HepG2 (cell line): ENCODE data around the gene ACSS3. TPM values are rescaled to one million over a fixed set of nuclear protein-coding genes. Genes with fewer than 3 reads are reported as not detected.

Experiments
- ARHGAP35 ChIP-seq: sonication (generic); formaldehyde crosslinking; IDR thresholded peaks from 2 replicates; pipeline ENCODE4 v1.9.0; 2022; ENCODE audit warnings: mild to moderate bottlenecking, inconsistent platforms, moderate library complexity, missing genetic modification reagents, borderline replicate concordance
- CAMTA2 ChIP-seq: sonication (generic); formaldehyde crosslinking; IDR thresholded peaks from 2 replicates; pipeline ENCODE4 v1.4.0; 2020; ENCODE audit warnings: mild to moderate bottlenecking, missing genetic modification reagents, borderline replicate concordance
- ELF1 ChIP-seq: sonication (generic); formaldehyde crosslinking; IDR thresholded peaks from 2 replicates; pipeline ENCODE4 v1.4.0; 2020; ENCODE audit warnings: missing genetic modification reagents
- ELF4 ChIP-seq: sonication (generic); formaldehyde crosslinking; IDR thresholded peaks from 2 replicates; pipeline ENCODE4 v1.5.0; 2020; ENCODE audit warnings: missing genetic modification reagents, mild to moderate bottlenecking, moderate library complexity, borderline replicate concordance
- KLF15 ChIP-seq: sonication (generic); formaldehyde crosslinking; IDR thresholded peaks from 2 replicates; pipeline ENCODE4 v1.8.1; 2023; ENCODE audit warnings: borderline replicate concordance, mild to moderate bottlenecking, inconsistent platforms, missing genetic modification reagents, mixed read lengths
- MEIS2 ChIP-seq: sonication (generic); formaldehyde crosslinking; IDR thresholded peaks from 2 replicates; pipeline ENCODE4 v1.9.0; 2021; ENCODE audit warnings: mild to moderate bottlenecking, missing genetic modification reagents
- NPAS2 ChIP-seq: sonication (generic); formaldehyde crosslinking; IDR thresholded peaks from 2 replicates; pipeline ENCODE4 v1.8.0; 2022; ENCODE audit warnings: mild to moderate bottlenecking, missing genetic modification reagents, borderline replicate concordance
- REPIN1 ChIP-seq: sonication (generic); formaldehyde crosslinking; IDR thresholded peaks from 2 replicates; pipeline ENCODE4 v1.8.0; 2022; ENCODE audit warnings: missing genetic modification reagents, low read depth, mild to moderate bottlenecking, borderline replicate concordance
- SKI ChIP-seq: fragments of 450-650 bp; IDR thresholded peaks from one replicate; pipeline ENCODE4 v1.6.1; 2018; ENCODE audit warnings: mild to moderate bottlenecking; ENCODE audit not compliant: partially characterized antibody
- SSRP1 ChIP-seq: IDR thresholded peaks from 2 replicates; pipeline ENCODE4 v1.6.1; 2016; ENCODE audit warnings: control low read depth
- ZMYM4 ChIP-seq: sonication (generic); formaldehyde crosslinking; IDR thresholded peaks from 2 replicates; pipeline ENCODE4 v1.8.1; 2023; ENCODE audit warnings: mild to moderate bottlenecking, missing genetic modification reagents
- ZNF670 ChIP-seq: sonication (generic); formaldehyde crosslinking; IDR thresholded peaks from 2 replicates; pipeline ENCODE4 v1.8.0; 2022; ENCODE audit warnings: mild to moderate bottlenecking, missing genetic modification reagents, borderline replicate concordance
- polyA plus RNA-seq, 8 experiments: library from polyadenylated mRNA; depleted of rRNA in 3 of 8; stranded (reverse) in 7 of 8; unstranded in 1 of 8; fragments of >200 nt; fragmentation: Illumina TruSeq in 4 of 8; extraction: Trizol in 4 of 8; gene quantifications; 2 replicates each; pipeline versions ENCODE4 v1.2.1 to v1.2.3, GENCODE V29; 2011 to 2016; ENCODE audit warnings: low read depth in 4 of 8, missing spikeins in 1 of 8, mixed read lengths in 1 of 8; ENCODE audit not compliant: insufficient read depth in 1 of 8
- total RNA-seq, 5 experiments: library from RNA; depleted of rRNA; stranded (reverse); fragments of >200 nt; fragmentation: Illumina TruSeq; extraction: Trizol; gene quantifications; 2 replicates each; pipeline ENCODE4 v1.2.3, GENCODE V29; 2016; ENCODE audit warnings: low read depth in 1 of 5
- TF ChIP-seq, protein P1 (sequence below): sonication (generic); formaldehyde crosslinking; IDR thresholded peaks from 2 replicates; pipeline ENCODE4 v1.4.0; 2020; ENCODE audit warnings: mild to moderate bottlenecking, missing genetic modification reagents, borderline replicate concordance
- TF ChIP-seq, protein P2 (sequence below): sonication (generic); formaldehyde crosslinking; IDR thresholded peaks from 2 replicates; pipeline ENCODE4 v1.4.0; 2020; ENCODE audit warnings: missing genetic modification reagents, borderline replicate concordance
- TF ChIP-seq, protein P3 (sequence below): IDR thresholded peaks from 2 replicates; pipeline ENCODE4 v1.6.1; 2016; ENCODE audit warnings: low read depth, control low read depth
- TF ChIP-seq, protein P4 (sequence below): sonication (generic); formaldehyde crosslinking; IDR thresholded peaks from 2 replicates; pipeline ENCODE4 v1.4.0; 2020; ENCODE audit warnings: missing genetic modification reagents

Gene ACSS3
- total and polyA plus RNA-seq, 2 of the 13 experiments (the other 11 are each of a cell fraction or from before 2014, with no cell fraction given): 79.5 to 86.3 TPM

DNA sequence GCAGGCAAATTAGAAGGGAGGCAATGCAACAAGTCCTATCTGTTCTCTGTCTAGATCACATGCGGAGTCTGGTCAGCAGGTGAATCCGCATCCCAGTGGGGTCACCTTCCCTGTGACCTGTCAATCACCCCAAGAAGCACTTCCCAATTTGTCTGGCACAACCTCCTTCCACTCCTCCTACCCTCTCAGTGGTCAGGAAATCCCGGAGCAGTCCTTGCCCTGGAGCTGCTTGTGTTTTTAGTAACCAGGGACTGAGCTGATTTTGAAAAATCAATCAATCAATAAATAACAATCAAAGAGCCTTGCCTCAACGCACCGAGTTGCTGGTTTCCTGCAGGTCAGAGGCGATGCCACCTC, 572 bp upstream of the ACSS3 start (continued):
- TF ChIP-seq, protein P1, sequence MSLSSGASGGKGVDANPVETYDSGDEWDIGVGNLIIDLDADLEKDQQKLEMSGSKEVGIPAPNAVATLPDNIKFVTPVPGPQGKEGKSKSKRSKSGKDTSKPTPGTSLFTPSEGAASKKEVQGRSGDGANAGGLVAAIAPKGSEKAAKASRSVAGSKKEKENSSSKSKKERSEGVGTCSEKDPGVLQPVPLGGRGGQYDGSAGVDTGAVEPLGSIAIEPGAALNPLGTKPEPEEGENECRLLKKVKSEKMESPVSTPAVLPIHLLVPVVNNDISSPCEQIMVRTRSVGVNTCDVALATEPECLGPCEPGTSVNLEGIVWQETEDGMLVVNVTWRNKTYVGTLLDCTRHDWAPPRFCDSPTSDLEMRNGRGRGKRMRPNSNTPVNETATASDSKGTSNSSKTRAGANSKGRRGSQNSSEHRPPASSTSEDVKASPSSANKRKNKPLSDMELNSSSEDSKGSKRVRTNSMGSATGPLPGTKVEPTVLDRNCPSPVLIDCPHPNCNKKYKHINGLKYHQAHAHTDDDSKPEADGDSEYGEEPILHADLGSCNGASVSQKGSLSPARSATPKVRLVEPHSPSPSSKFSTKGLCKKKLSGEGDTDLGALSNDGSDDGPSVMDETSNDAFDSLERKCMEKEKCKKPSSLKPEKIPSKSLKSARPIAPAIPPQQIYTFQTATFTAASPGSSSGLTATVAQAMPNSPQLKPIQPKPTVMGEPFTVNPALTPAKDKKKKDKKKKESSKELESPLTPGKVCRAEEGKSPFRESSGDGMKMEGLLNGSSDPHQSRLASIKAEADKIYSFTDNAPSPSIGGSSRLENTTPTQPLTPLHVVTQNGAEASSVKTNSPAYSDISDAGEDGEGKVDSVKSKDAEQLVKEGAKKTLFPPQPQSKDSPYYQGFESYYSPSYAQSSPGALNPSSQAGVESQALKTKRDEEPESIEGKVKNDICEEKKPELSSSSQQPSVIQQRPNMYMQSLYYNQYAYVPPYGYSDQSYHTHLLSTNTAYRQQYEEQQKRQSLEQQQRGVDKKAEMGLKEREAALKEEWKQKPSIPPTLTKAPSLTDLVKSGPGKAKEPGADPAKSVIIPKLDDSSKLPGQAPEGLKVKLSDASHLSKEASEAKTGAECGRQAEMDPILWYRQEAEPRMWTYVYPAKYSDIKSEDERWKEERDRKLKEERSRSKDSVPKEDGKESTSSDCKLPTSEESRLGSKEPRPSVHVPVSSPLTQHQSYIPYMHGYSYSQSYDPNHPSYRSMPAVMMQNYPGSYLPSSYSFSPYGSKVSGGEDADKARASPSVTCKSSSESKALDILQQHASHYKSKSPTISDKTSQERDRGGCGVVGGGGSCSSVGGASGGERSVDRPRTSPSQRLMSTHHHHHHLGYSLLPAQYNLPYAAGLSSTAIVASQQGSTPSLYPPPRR (CRISPR knock-in tag): no peak; the same call in 1 of the 2 replicates
- TF ChIP-seq, protein P2, sequence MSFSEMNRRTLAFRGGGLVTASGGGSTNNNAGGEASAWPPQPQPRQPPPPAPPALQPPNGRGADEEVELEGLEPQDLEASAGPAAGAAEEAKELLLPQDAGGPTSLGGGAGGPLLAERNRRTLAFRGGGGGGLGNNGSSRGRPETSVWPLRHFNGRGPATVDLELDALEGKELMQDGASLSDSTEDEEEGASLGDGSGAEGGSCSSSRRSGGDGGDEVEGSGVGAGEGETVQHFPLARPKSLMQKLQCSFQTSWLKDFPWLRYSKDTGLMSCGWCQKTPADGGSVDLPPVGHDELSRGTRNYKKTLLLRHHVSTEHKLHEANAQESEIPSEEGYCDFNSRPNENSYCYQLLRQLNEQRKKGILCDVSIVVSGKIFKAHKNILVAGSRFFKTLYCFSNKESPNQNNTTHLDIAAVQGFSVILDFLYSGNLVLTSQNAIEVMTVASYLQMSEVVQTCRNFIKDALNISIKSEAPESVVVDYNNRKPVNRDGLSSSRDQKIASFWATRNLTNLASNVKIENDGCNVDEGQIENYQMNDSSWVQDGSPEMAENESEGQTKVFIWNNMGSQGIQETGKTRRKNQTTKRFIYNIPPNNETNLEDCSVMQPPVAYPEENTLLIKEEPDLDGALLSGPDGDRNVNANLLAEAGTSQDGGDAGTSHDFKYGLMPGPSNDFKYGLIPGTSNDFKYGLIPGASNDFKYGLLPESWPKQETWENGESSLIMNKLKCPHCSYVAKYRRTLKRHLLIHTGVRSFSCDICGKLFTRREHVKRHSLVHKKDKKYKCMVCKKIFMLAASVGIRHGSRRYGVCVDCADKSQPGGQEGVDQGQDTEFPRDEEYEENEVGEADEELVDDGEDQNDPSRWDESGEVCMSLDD (CRISPR knock-in tag): 0 out of 2 replicates have a peak, but pooled peaks have one; percentile 20
- TF ChIP-seq ZMYM4 (CRISPR knock-in tag): peak; percentile 45; the same call in 1 of the 2 replicates
- TF ChIP-seq ZNF670 (CRISPR knock-in tag): peak; percentile 42; the same call in 1 of the 2 replicates
- TF ChIP-seq ELF4: no peak
- no peak for TF ChIP-seq NPAS2
- no peak for TF ChIP-seq SKI
- TF ChIP-seq SSRP1: 0 out of 2 replicates have a peak, but pooled peaks have one; percentile 25
- TF ChIP-seq ARHGAP35 (CRISPR knock-in tag): no peak
- TF ChIP-seq, protein P3, sequence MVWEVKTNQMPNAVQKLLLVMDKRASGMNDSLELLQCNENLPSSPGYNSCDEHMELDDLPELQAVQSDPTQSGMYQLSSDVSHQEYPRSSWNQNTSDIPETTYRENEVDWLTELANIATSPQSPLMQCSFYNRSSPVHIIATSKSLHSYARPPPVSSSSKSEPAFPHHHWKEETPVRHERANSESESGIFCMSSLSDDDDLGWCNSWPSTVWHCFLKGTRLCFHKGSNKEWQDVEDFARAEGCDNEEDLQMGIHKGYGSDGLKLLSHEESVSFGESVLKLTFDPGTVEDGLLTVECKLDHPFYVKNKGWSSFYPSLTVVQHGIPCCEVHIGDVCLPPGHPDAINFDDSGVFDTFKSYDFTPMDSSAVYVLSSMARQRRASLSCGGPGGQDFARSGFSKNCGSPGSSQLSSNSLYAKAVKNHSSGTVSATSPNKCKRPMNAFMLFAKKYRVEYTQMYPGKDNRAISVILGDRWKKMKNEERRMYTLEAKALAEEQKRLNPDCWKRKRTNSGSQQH (CRISPR knock-in tag): 0 out of 2 replicates have a peak, but pooled peaks have one; percentile 47
- TF ChIP-seq CAMTA2 (CRISPR knock-in tag): no peak
- TF ChIP-seq REPIN1: no peak
- TF ChIP-seq ELF1 (CRISPR knock-in tag): peak; percentile 8; the same call in 1 of the 2 replicates
- TF ChIP-seq, protein P4, sequence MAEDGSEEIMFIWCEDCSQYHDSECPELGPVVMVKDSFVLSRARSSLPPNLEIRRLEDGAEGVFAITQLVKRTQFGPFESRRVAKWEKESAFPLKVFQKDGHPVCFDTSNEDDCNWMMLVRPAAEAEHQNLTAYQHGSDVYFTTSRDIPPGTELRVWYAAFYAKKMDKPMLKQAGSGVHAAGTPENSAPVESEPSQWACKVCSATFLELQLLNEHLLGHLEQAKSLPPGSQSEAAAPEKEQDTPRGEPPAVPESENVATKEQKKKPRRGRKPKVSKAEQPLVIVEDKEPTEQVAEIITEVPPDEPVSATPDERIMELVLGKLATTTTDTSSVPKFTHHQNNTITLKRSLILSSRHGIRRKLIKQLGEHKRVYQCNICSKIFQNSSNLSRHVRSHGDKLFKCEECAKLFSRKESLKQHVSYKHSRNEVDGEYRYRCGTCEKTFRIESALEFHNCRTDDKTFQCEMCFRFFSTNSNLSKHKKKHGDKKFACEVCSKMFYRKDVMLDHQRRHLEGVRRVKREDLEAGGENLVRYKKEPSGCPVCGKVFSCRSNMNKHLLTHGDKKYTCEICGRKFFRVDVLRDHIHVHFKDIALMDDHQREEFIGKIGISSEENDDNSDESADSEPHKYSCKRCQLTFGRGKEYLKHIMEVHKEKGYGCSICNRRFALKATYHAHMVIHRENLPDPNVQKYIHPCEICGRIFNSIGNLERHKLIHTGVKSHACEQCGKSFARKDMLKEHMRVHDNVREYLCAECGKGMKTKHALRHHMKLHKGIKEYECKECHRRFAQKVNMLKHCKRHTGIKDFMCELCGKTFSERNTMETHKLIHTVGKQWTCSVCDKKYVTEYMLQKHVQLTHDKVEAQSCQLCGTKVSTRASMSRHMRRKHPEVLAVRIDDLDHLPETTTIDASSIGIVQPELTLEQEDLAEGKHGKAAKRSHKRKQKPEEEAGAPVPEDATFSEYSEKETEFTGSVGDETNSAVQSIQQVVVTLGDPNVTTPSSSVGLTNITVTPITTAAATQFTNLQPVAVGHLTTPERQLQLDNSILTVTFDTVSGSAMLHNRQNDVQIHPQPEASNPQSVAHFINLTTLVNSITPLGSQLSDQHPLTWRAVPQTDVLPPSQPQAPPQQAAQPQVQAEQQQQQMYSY (CRISPR knock-in tag): peak; percentile 98
- no peak for TF ChIP-seq KLF15 (CRISPR knock-in tag)
- TF ChIP-seq MEIS2: peak; percentile 91
